ENCODE data around the gene CLCF1. TPM values are rescaled to one million over a fixed set of nuclear protein-coding genes. Genes with fewer than 3 reads are reported as not detected.

CLCF1 gene
- total and polyA plus RNA-seq, 2 of the 13 experiments (the other 11 are each of a cell fraction or from before 2014, with no cell fraction given): 0.49 to 0.78 TPM

DNA sequence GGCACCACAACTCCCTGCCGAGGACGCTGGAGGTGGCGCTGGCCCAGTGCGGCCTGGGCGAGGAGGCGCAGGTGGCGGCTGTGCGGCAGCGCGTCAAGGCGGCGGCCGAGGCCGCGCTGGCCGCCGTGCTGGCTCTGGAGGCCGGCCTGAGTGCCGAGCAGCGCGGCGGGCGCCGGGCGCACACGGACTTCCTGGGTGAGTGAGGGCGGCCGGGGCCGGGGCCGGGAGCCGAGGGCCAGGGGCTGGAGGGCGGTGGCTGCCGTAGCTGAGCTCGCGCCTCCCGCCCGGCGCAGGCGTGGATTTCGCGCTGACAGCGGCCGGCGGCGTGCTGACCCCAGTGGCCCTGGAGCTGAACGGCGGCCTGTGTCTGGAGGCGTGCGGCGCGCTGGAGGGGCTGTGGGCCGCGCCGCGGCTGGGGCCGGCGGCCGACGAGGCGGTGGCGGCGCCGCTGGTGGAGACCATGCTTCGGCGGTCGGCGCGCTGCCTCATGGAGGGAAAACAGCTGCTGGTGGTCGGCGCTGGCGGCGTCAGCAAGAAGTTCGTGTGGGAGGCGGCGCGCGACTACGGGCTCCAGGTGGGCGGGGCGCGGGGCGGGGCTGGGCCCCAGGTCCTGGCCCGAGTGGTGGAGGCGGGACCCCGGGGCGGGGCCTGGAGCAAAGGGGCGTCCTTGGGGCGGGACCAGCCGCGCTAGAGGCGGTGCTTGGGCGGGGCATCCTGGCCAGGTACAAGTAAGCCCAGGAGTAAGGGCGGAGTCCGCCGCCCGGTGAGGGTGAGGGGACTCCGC, 47.4 kb upstream of the CLCF1 start (continued):
- no peak for TF ChIP-seq TMF1 (CRISPR knock-in tag; IDR thresholded peaks at IDR 0.05; ENCODE audit: low read depth)
- TF ChIP-seq, protein P1, sequence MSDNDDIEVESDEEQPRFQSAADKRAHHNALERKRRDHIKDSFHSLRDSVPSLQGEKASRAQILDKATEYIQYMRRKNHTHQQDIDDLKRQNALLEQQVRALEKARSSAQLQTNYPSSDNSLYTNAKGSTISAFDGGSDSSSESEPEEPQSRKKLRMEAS (IDR thresholded peaks at IDR 0.05): peak; percentile 86
- TF ChIP-seq ATF6 (CRISPR knock-in tag; conservative IDR thresholded peaks at IDR 0.05): no peak
- TF ChIP-seq ZKSCAN1 (IDR thresholded peaks at IDR 0.05; ENCODE audit: low read length): no peak
- no peak for TF ChIP-seq PITX1 (CRISPR knock-in tag; IDR thresholded peaks at IDR 0.05)
- TF ChIP-seq ZNF792 (CRISPR knock-in tag; IDR thresholded peaks at IDR 0.05): no peak
- TF ChIP-seq KAT2B (IDR thresholded peaks at IDR 0.05; ENCODE audit: borderline replicate concordance, low read depth, low read length): no peak
- TF ChIP-seq RCOR2 (CRISPR knock-in tag; IDR thresholded peaks at IDR 0.05): no peak
- peak; percentile 11 for TF ChIP-seq YY1 (IDR thresholded peaks at IDR 0.05; ENCODE audit: insufficient read depth, insufficient replicate concordance, low read depth, low read length)
- TF ChIP-seq FOXA3 (CRISPR knock-in tag; IDR thresholded peaks at IDR 0.05): no peak
- 0 out of 2 replicates have a peak, but pooled peaks have one; percentile 40 for TF ChIP-seq PRMT3 (CRISPR knock-in tag; IDR thresholded peaks at IDR 0.05; ENCODE audit: borderline replicate concordance, low read depth)
- TF ChIP-seq ZNF777 (CRISPR knock-in tag; IDR thresholded peaks at IDR 0.05): peak; percentile 52; the same call in 1 of the 2 replicates
- TF ChIP-seq ZFP90 (CRISPR knock-in tag; IDR thresholded peaks at IDR 0.05; ENCODE audit: borderline replicate concordance): 0 out of 2 replicates have a peak, but pooled peaks have one; percentile 21
- TF ChIP-seq ZNF235 (CRISPR knock-in tag; IDR thresholded peaks at IDR 0.05; ENCODE audit: borderline replicate concordance): no peak
- TF ChIP-seq KDM1A (CRISPR knock-in tag; IDR thresholded peaks at IDR 0.05): no peak
- TF ChIP-seq ATF7 (IDR thresholded peaks at IDR 0.05): no peak
- no peak for TF ChIP-seq ATF7 (CRISPR knock-in tag; IDR thresholded peaks at IDR 0.05)
- no peak for TF ChIP-seq ZNF451 (CRISPR knock-in tag; IDR thresholded peaks at IDR 0.05)
- no peak for TF ChIP-seq PCBP2 (optimal IDR thresholded peaks at IDR 0.05; ENCODE audit: low read depth, low read length, poor library complexity, severe bottlenecking)
- TF ChIP-seq MED13 (CRISPR knock-in tag; IDR thresholded peaks at IDR 0.05): no peak
- no peak for TF ChIP-seq ZNF543 (CRISPR knock-in tag; IDR thresholded peaks at IDR 0.05)
- TF ChIP-seq ZNF367 (CRISPR knock-in tag; IDR thresholded peaks at IDR 0.05; ENCODE audit: borderline replicate concordance): peak; percentile 19; the same call in 1 of the 2 replicates
- TF ChIP-seq HNF4G (IDR thresholded peaks at IDR 0.05; ENCODE audit: borderline replicate concordance, low read depth, low read length): no peak
- TF ChIP-seq HNF4G (CRISPR knock-in tag; IDR thresholded peaks at IDR 0.05; ENCODE audit: borderline replicate concordance, low read depth): peak; percentile 19; the same call in 1 of the 2 replicates
- peak; percentile 19; the same call in 1 of the 2 replicates for TF ChIP-seq ZNF772 (CRISPR knock-in tag; IDR thresholded peaks at IDR 0.05)
- TF ChIP-seq, protein P2, sequence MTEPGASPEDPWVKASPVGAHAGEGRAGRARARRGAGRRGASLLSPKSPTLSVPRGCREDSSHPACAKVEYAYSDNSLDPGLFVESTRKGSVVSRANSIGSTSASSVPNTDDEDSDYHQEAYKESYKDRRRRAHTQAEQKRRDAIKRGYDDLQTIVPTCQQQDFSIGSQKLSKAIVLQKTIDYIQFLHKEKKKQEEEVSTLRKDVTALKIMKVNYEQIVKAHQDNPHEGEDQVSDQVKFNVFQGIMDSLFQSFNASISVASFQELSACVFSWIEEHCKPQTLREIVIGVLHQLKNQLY (CRISPR knock-in tag; IDR thresholded peaks at IDR 0.05): no peak
- TF ChIP-seq SKI (IDR thresholded peaks at IDR 0.05; ENCODE audit: partially characterized antibody): peak; percentile 54
- TF ChIP-seq AKAP8 (CRISPR knock-in tag; IDR thresholded peaks at IDR 0.05): no peak
- no peak for TF ChIP-seq ZNF24 (IDR thresholded peaks at IDR 0.05)
- TF ChIP-seq ETS1 (CRISPR knock-in tag; IDR thresholded peaks at IDR 0.05): no peak

Measured in HepG2 (cell line).